ENCODE measurements around the gene RPN1. TPM values are rescaled to one million over a fixed set of nuclear protein-coding genes. Genes with fewer than 3 reads are reported as not detected.

The RPN1 gene
- total RNA-seq: 100 to 1,000 TPM; 164 to 177 TPM

GRCh38 chr3:128650096-128651050 lies at the start of gene RPN1:
TSS of gene RPN1 (minus strand) at chr3:128650818. CDS start at chr3:128650800, 18 bp downstream.
- Mint-ChIP-seq H3K27me3 (no peaks in the 10 kb centered on the region), H3K27ac (peak within 1 kb of the TSS; percentile 92), H3K9me3 (no peaks in the 10 kb centered on the region), H3K4me3 (peak within 1 kb of the TSS; percentile 84), H3K36me3 (ENCODE audit: low read depth) (peaks cover 4% of the 10 kb centered on the region), H3K4me1 (peaks cover 45% of the 10 kb centered on the region)
- peak; percentile 97 for DNase-seq
- POLR2A ChIA-PET: interaction anchor here (0.7 kb wide), 1 partner anchor 154 kb away, joined by 3 read pairs; no protein-coding TSS in a partner anchor
- CTCF ChIA-PET: interaction anchor here (0.6 to 2.4 kb wide), 9 partner anchors 13 to 511 kb away, joined by 3 to 12 read pairs (median 4); no protein-coding TSS in a partner anchor

- Mint-ChIP-seq H3K36me3 (ENCODE audit: low read depth) (no peaks in the 10 kb centered on the region), H3K4me3 (peak overlapping the region; percentile 51), H3K9me3 (no peaks in the 10 kb centered on the region), H3K27me3 (peaks cover 5% of the 10 kb centered on the region), H3K4me1 (peaks cover 4% of the 10 kb centered on the region), H3K27ac (no peak overlapping the region)
- ChIA-PET CTCF (interaction anchor here (0.9 to 1.2 kb wide), 3 partner anchors 16 to 45 kb away, joined by 3 to 4 read pairs (median 4); no protein-coding TSS in a partner anchor), POLR2A (interaction anchor here (1.0 kb wide), 1 partner anchor 10 kb away, joined by 5 read pairs; no protein-coding TSS in a partner anchor)
- peak; percentile 11 for DNase-seq
Observed at GRCh38 chr3:128698211-128699047, 47.8 kb upstream of the RPN1 start.

GRCh38 chr3:128697341-128697740 lies 46.7 kb upstream of the RPN1 start:
- peaks cover 6% of the 10 kb centered on the region for H3K27me3 Mint-ChIP-seq
- H3K4me3 Mint-ChIP-seq: no peak overlapping the region
- no peaks in the 10 kb centered on the region for H3K36me3 Mint-ChIP-seq (ENCODE audit: low read depth)
- peaks cover 4% of the 10 kb centered on the region for H3K4me1 Mint-ChIP-seq
- H3K27ac Mint-ChIP-seq: no peak overlapping the region
- ChIA-PET CTCF (interaction anchor here (0.7 to 1.2 kb wide), 4 partner anchors 15 to 46 kb away, joined by 3 to 4 read pairs (median 4); no protein-coding TSS in a partner anchor), POLR2A (no interaction called here)
- DNase-seq: no peak
- H3K9me3 Mint-ChIP-seq: no peaks in the 10 kb centered on the region

GRCh38 chr3:128693696-128694095 lies 43.1 kb upstream of the RPN1 start:
- DNase-seq: no peak
- no peak overlapping the region for H3K27ac Mint-ChIP-seq
- CTCF ChIA-PET: interaction anchor here (1.2 to 7.3 kb wide), 3 partner anchors 12 to 23 kb away, joined by 3 to 68 read pairs (median 3); no protein-coding TSS in a partner anchor
- H3K9me3 Mint-ChIP-seq: no peaks in the 10 kb centered on the region
- H3K4me1 Mint-ChIP-seq: peaks cover 5% of the 10 kb centered on the region
- no peak overlapping the region for H3K4me3 Mint-ChIP-seq
- H3K27me3 Mint-ChIP-seq: peaks cover 6% of the 10 kb centered on the region
- POLR2A ChIA-PET: no interaction called here
- no peaks in the 10 kb centered on the region for H3K36me3 Mint-ChIP-seq (ENCODE audit: low read depth)

- CTCF ChIA-PET: interaction anchor here (0.7 to 7.3 kb wide), 7 partner anchors 8 to 106 kb away, joined by 3 to 68 read pairs (median 3); no protein-coding TSS in a partner anchor
- DNase-seq: no peak
- Mint-ChIP-seq H3K36me3 (ENCODE audit: low read depth) (no peaks in the 10 kb centered on the region), H3K4me1 (peaks cover 16% of the 10 kb centered on the region), H3K4me3 (no peak overlapping the region), H3K27me3 (peaks cover 3% of the 10 kb centered on the region), H3K27ac (no peak overlapping the region), H3K9me3 (no peaks in the 10 kb centered on the region)
- POLR2A ChIA-PET: no interaction called here
Observed at GRCh38 chr3:128689060-128689459, 38.4 kb upstream of the RPN1 start.

GRCh38 chr3:128686465-128686864 lies 35.8 kb upstream of the RPN1 start:
- ChIA-PET POLR2A (no interaction called here), CTCF (interaction anchor here (1.4 kb wide), 1 partner anchor 9 kb away, joined by 3 read pairs; no protein-coding TSS in a partner anchor)
- H3K27ac Mint-ChIP-seq: no peak overlapping the region
- peaks cover 28% of the 10 kb centered on the region for H3K4me1 Mint-ChIP-seq
- peaks cover 2% of the 10 kb centered on the region for H3K27me3 Mint-ChIP-seq
- H3K36me3 Mint-ChIP-seq (ENCODE audit: low read depth): peaks cover under 1% of the 10 kb centered on the region
- DNase-seq: no peak
- H3K4me3 Mint-ChIP-seq: no peak overlapping the region
- no peaks in the 10 kb centered on the region for H3K9me3 Mint-ChIP-seq

- ChIA-PET CTCF (interaction anchor here (0.6 to 1.5 kb wide), 7 partner anchors 8 to 124 kb away, joined by 3 to 5 read pairs (median 3); no protein-coding TSS in a partner anchor), POLR2A (no interaction called here)
- Mint-ChIP-seq H3K9me3 (no peaks in the 10 kb centered on the region), H3K4me1 (peaks cover 38% of the 10 kb centered on the region), H3K27me3 (peaks cover under 1% of the 10 kb centered on the region), H3K27ac (peak overlapping the region; percentile 44), H3K36me3 (ENCODE audit: low read depth) (peaks cover 3% of the 10 kb centered on the region), H3K4me3 (no peak overlapping the region)
- no peak for DNase-seq
Observed at GRCh38 chr3:128684986-128685726, 34.5 kb upstream of the RPN1 start.

GRCh38 chr3:128683957-128684356 lies 33.3 kb upstream of the RPN1 start:
- Mint-ChIP-seq H3K4me3 (no peak overlapping the region), H3K27ac (no peak overlapping the region), H3K9me3 (no peaks in the 10 kb centered on the region), H3K27me3 (peaks cover 2% of the 10 kb centered on the region), H3K4me1 (peaks cover 45% of the 10 kb centered on the region), H3K36me3 (ENCODE audit: low read depth) (peaks cover 3% of the 10 kb centered on the region)
- CTCF ChIA-PET: interaction anchor here (1.3 to 4.7 kb wide), 2 partner anchors 111 to 163 kb away, joined by 4 to 23 read pairs; no protein-coding TSS in a partner anchor
- no peak for DNase-seq
- POLR2A ChIA-PET: no interaction called here

GRCh38 chr3:128681369-128681829 lies 30.8 kb upstream of the RPN1 start:
- ChIA-PET POLR2A (interaction anchor here (1.2 kb wide), 1 partner anchor 108 kb away, joined by 3 read pairs; no protein-coding TSS in a partner anchor), CTCF (interaction anchor here (0.7 to 4.7 kb wide), 38 partner anchors 10 to 437 kb away, joined by 3 to 68 read pairs (median 6); partner anchors contain the start of genes RAB7A and RPN1)
- no peak for DNase-seq

GRCh38 chr3:128680603-128681368 lies 30.2 kb upstream of the RPN1 start:
- H3K27me3 Mint-ChIP-seq: peaks cover 2% of the 10 kb centered on the region
- H3K9me3 Mint-ChIP-seq: no peaks in the 10 kb centered on the region
- peak overlapping the region; percentile 85 for H3K4me3 Mint-ChIP-seq
- H3K27ac Mint-ChIP-seq: peak overlapping the region; percentile 95
- DNase-seq: peak; percentile 97
- ChIA-PET CTCF (interaction anchor here (0.6 to 4.7 kb wide), 64 partner anchors 11 to 614 kb away, joined by 3 to 68 read pairs (median 5); partner anchors contain the start of genes RAB7A and RPN1), POLR2A (interaction anchor here (0.6 to 1.2 kb wide), 5 partner anchors 46 to 115 kb away, joined by 3 to 4 read pairs (median 3); no protein-coding TSS in a partner anchor)
- H3K4me1 Mint-ChIP-seq: peaks cover 42% of the 10 kb centered on the region
- H3K36me3 Mint-ChIP-seq (ENCODE audit: low read depth): peaks cover 3% of the 10 kb centered on the region

More at GRCh38 chr3:128681369-128681829, 30.8 kb upstream of the RPN1 start:
- Mint-ChIP-seq H3K4me1 (peaks cover 37% of the 10 kb centered on the region), H3K36me3 (ENCODE audit: low read depth) (peaks cover 3% of the 10 kb centered on the region), H3K9me3 (no peaks in the 10 kb centered on the region), H3K27ac (peak overlapping the region; percentile 95), H3K27me3 (peaks cover 2% of the 10 kb centered on the region), H3K4me3 (peak overlapping the region; percentile 85)

- peaks cover 2% of the 10 kb centered on the region for H3K9me3 Mint-ChIP-seq
- POLR2A ChIA-PET: no interaction called here
Observed at GRCh38 chr3:128679338-128679737, 28.7 kb upstream of the RPN1 start.

More at GRCh38 chr3:128679338-128679737, 28.7 kb upstream of the RPN1 start:
- H3K27me3 Mint-ChIP-seq: peaks cover 4% of the 10 kb centered on the region
- CTCF ChIA-PET: interaction anchor here (0.6 to 4.7 kb wide), 10 partner anchors 10 to 990 kb away, joined by 3 to 68 read pairs (median 11); no protein-coding TSS in a partner anchor
- H3K4me3 Mint-ChIP-seq: peak overlapping the region; percentile 85
- peaks cover 47% of the 10 kb centered on the region for H3K4me1 Mint-ChIP-seq
- H3K27ac Mint-ChIP-seq: peak overlapping the region; percentile 95
- peaks cover 7% of the 10 kb centered on the region for H3K36me3 Mint-ChIP-seq (ENCODE audit: low read depth)
- no peak for DNase-seq
